Stomach (tissue), 4 donors: ENCODE data around the gene ABCC1.

Experiments
- CTCF ChIP-seq, 7 experiments: fragments of 450-650 bp in 4 of 7; fragments of 200-600 bp in 3 of 7; sonication (generic) in 3 of 7; IDR thresholded peaks; one replicate each; pipeline ENCODE4 v1.5.1; 2016 to 2019; ENCODE audit warnings: antibody characterized with exemption in 7 of 7, control low read depth in 2 of 7, mild to moderate bottlenecking in 1 of 7
- EP300 ChIP-seq: sonication (generic); formaldehyde crosslinking; IDR thresholded peaks from one replicate; pipeline ENCODE4 v1.6.1; 2017; ENCODE audit warnings: antibody characterized with exemption
- POLR2A ChIP-seq, 4 donors: fragments of 450-650 bp; IDR thresholded peaks; one replicate each; pipeline ENCODE4 v1.6.1; 2016; ENCODE audit warnings: antibody characterized with exemption in 4 of 4, control low read depth in 2 of 4, mild to moderate bottlenecking in 1 of 4, moderate library complexity in 1 of 4

- no peak for TF ChIP-seq EP300
- no peak for TF ChIP-seq POLR2A (IDR thresholded peaks at IDR 0.05)
- TF ChIP-seq CTCF (IDR thresholded peaks at IDR 0.05): no peak
Observed at GRCh38 chr16:15919331-15919730, 30.1 kb upstream of the ABCC1 start.
